AG09319 (cell line): ENCODE data around the gene B3GNT9.
"Not testable (repeated sequence)": the region's sequence is repeated elsewhere in the genome, so short reads cannot be mapped to it uniquely, and the experiment has no call there.

Experiments used
- DNase-seq: peaks from one replicate; pipeline ENCODE4 v3.0.0-alpha.2; 2010; ENCODE audit warnings: low read depth; ENCODE audit errors: extremely low read depth
- CTCF ChIP-seq: IDR thresholded peaks from 2 replicates; pipeline ENCODE4 v1.5.1; 2011; ENCODE audit warnings: low read depth, mild to moderate bottlenecking, inconsistent platforms, low read length, moderate library complexity

The B3GNT9 gene

DNA sequence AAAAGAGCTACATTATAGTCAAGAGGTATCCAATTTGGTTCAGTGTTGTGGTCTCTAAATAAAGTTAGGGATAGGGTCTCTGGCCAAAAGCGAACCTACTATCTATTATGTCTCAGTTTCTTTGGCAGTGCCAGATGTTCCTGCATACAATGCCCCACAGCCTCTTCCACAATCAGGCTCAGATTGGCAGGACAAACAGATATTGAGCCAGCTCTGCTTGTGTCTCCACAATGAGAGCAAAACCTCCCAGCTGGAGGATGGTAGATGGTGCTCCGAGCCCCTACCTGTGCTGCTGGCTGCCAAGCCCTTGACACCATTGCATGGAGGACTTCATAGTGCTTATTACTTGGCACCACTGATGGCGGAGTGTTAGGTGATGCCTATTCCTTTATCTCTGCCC lies 21.4 kb downstream of the B3GNT9 start:
- DNase-seq, result no peak
- no peak for TF ChIP-seq CTCF

DNA sequence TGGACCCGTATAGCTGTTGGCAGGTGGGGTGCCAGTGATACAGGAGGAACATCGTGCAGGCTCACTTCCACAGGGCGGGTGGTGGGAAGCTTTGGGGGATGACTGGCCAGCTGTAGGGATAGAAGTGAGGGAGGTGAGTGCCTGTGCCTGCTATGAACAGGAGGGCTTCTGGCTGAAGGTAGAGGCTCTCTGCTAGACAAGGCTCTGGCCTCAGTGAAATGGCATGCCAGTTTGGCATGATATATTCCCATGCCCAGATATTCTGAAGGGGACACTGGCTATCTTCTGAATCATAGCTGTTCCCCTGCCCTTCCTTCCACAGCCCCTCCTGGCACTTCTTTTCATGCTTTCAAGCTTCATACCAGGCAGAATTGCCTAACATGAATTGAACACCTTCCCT lies 21.9 kb downstream of the B3GNT9 start:
- no peak for DNase-seq
- no peak for TF ChIP-seq CTCF

- DNase-seq, result no peak
- TF ChIP-seq CTCF, result no peak
These were observed 22.4 kb downstream of the B3GNT9 start for GRCh38 chr16:67128417-67128816.

- DNase-seq, result not testable (repeated sequence)
These were observed 28.0 kb downstream of the B3GNT9 start for GRCh38 chr16:67122799-67123198.

GRCh38 chr16:67120025-67120424 lies 30.8 kb downstream of the B3GNT9 start:
- DNase-seq, result no peak
- TF ChIP-seq CTCF, result no peak

- no peak for DNase-seq
- TF ChIP-seq CTCF, result no peak
These were observed 33.1 kb downstream of the B3GNT9 start for GRCh38 chr16:67117716-67118115.

- no peak for TF ChIP-seq CTCF
- DNase-seq, result no peak
These were observed 34.1 kb downstream of the B3GNT9 start for GRCh38 chr16:67116388-67117311.

DNA sequence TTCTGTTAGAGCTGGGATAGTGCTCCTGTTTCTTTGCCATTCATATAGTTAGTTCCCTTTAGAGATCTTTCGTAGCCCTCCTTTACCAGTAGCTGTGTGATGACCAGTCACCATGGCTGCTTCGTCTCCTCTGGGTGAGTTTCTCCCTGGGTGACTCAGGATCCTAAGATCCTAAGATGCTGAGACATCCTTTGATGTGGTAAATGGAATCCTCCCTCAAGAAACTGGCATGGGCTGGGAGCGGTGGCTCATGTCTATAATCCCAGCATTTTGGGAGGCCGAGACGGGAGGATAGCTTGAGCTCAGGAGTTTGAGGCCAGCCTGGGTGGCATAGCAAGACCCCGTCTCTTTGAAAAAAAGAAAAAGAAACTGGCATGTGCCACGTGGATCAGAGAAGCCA lies 35.2 kb downstream of the B3GNT9 start:
- no peak for TF ChIP-seq CTCF
- DNase-seq, result no peak
